ENCODE measurements around the gene NPTN.
"Not testable (repeated sequence)": the region's sequence is repeated elsewhere in the genome, so short reads cannot be mapped to it uniquely, and the experiment has no call there.

NPTN gene

DNA sequence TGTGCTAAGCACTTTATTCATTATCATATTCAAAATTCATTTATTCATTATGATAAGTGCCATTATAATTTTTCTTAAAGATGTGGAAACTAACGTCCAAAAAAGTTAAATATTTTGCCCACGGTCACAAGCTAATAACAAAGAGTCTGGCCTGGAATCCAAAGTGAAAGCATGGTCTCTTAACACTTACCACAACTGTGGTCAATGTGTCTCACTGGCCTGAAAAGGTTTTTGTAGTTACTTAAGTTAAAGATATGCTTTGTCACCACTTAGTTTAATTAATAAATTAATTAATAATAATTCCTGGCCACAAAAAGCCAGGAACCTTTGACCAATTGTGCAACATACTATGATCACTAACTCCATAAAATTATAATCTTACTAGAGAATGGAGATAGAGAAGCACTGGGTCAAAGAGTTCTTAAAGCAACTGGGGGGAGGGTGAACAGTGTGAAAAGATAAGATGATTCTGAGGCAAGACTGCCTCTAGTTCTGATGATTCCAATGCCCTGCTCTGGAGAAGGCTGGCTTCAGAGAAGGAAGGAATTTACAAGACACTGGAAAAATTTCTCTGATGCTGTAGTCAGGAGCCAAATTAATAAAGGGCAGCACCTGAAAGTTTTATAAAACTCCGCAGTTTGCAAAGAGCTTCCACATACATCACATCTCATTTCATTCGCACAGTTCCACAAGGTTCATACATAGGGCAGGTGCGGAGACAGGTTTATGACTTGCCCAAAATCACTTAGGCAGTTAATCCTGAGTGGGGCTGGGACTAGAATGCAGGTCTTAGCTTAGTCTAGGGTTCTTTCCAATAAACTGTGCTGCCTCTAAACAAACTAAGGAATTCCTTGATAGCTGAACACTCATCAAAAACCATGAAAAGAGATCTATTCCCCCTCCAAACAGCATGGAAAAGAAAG, 32.5 kb downstream of the NPTN start:
- no peak for DNase-seq

DNA sequence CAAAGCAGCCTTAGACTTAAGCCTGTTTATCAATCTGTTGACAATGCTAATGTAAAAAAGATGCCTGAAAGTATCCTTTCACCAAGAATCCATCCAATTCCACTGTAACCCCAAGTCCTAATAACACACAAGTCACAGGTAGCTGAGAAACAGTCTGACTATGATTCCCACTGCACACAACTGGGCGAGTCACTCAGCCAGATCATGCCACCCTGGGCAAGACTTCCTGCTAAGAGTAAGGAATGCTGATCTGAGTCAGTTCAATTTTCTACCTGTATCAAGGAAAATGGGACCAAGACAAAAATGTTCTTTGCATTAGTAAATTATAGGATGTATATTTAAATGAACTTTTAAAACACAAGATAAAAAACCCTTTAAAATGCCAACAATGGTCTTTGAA, 33.3 kb downstream of the NPTN start:
- DNase-seq: no peak

DNA sequence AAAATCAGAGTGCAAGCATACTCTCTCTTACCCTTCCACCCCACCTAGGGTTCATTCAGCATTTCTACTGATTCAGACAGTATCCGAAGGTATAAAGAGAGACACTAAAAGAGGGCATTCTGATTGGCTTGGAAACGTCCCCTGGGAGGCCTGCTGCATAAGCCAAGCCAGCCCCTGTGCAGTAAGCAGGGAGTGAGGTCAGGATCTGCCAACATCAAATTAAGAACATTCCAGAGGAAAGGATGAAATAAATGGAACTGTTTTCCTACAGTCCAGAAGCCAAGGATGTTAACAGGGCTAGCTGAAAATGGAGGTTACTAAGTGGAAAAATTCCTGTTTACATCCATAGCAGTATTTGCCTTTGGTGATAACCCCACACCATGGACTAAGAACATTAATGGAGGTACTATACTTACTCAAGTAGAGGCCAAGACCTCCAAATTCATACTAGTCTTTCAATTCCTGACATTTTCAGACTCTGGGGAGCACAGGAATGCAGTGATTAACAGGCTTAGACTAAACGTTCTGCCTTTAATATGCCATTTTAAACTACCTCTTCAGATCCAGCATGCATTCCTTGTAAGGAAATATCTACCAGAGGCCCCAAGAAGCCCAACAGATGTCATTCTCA, 34.5 kb downstream of the NPTN start:
- no peak for DNase-seq

DNA sequence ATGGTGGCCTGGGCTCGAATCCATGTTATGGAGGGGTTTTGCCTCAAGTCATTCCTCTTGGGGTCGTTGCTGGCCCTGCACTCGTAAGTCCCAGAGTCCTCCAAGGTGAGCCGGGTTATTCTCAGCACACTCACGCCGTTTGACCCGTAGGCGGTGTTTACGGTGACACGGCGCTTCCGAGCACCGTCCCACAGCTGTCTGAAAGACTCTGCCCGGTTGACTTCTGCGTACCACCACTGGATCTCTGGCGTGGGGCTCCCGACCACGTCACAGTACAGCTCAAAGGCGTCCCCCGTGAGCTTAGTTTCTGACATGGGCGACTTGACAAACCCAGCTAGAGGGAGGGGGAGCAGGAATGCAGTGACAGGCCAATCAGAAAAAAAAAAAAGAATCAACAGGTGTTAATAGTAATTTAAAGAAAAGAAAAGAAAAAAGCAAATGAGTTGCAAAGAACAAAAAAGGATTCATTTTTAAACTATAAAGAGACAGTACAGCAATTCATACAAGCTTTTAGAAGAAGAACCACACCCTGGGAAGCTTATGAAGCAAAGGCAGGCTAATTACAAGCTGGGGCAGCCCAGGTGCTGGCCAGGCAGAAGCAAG, 36.1 kb downstream of the NPTN start:
- DNase-seq: no peak

DNA sequence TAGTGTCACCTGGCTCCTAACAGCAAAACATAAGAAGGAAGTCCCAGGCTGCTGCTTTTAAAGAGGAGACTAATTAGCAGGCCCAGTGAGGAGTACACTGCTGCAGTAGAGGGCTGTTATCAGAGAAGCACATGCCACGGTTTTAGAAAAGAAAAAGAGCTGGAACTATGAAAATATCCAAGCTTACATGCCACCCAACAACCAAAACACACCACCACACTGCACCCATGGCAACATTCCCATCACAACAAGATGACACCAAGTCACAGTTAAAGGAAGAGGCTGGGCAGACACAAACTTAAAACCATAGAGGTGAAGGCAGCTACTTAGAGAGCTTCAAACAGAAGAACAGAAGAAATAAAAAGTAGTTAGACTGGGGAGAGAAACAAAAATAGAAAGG, 37.0 kb downstream of the NPTN start:
- no peak for DNase-seq

DNA sequence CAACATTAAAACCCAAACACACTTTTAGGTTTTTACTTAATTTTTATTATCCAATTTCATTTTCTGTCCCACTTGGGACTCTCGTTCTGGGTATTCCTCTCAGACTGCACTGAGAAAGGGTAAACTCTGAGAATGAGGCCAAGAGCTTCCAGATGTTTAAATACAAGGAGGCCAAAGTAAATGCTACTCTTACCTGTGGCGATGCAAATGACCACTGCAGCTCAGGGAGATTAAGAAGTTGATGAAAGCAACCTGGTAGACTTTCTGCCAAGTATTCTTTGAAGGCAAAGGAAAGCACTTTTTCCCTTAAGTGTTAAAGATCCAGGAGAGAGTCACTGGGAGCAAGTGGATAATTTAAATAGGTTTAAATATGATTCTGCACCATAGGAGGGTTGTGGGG, 39.1 kb downstream of the NPTN start:
- no peak for DNase-seq

DNA sequence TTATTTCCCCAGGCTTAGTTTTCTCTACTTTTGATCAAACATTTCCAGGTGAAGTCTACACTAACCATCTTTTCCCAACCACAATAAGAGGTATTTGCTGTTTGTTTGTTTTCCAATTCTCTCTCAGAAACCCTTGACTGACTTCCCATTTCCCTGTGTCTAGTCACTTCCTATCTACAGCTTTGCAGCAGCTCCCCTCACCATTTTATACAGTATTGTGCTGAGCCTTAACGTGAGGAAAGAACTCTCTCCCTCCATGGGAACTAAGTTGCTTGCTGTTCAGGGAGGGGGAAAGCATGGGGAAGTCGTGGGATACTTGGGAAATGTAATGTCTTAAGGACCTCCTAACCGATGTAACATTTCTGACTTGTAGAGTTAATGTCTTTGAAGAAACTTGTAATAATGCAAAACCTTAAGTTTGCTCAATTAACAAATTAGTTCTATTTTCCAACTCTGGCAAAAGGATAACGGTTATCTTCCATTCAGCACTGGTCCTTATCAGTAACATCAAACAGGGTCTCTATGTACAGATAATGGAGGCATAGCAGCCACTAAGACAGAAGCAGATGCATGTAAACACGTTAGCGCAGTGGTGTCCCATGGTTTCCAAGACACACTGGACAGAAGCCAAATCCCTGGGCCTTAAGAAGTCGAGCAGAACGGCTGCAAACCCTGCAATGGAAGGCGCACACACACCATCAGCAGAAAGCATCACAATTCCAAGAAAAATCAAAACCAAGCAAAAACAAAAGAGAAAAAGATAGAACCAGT, 39.7 kb downstream of the NPTN start:
- no peak for DNase-seq

DNA sequence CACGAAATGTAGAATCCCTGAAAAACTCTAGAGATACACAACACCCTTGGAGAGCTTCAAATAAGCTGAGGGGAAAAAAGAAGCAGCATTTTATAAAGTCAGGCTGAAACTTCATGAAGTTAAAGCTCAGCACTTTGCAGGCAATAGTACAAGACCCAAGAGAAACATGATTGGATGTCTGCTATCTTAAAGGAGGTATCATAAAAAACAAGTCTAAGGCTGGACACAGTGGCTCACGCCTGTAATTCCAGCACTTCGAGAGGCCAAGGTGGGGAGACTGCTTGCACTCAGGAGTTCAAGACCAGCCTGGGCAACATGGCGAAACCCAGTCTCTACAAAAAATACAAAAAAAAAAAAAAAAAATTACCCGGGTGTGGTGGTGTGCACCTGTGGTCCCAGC, 42.9 kb downstream of the NPTN start:
- no peak for DNase-seq

DNA sequence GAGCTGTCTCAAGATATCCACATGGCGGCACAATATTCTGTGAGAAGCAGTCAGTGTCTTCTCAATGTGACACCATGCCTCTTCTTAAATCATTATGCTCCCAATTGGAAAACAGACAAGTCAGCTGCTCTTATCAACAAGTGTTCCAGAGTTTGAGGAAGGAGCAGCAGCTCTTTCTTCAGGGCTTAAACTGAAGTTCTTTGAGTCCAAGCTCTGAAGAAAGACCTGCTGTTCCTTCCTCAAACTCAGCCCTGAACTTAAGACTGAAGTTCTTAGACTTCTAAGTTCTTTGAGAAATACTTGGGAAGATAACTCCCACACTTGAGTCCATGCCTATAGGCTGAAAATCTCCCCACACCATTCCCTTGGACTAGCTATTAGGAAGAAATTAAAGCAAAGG, 43.4 kb downstream of the NPTN start:
- peak in 2 of 3 donors; percentile 19 to 26 for DNase-seq

DNA sequence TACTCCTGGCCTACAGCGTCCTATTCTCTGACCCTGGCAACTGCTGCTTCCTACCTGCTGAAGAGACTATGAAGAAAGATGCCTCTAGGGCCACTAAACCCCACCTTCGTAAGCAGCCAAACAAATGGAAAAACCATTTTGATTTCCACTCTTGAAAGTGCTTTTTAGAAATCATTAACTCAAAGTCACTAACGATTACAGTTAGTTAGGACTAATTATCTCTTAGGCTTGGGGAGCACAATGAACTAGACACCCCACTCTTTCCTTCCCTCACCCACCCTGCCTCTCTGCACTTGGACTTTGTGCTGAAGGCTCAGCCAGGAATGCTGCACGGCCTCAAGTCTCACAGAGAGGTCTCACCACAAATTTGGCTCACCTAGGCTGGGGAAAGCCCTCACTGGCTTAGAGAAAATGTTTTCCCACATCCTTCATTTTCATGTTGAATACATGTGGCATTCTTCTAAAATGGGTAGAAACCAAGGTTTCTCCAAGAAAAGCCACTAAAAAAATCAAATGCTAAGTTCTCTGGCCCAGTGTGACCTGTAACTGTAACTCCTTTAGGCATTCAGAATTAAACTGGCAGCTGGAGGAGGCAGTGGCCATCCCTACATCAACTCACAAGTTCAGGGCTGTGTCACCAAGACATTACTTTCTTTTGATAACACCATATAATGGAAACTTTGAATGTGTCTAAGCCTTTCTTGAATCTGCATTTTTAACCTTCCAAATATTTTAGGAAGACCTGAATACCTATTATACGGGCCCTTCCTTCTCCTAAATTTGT, 47.1 kb downstream of the NPTN start:
- no peak for DNase-seq

DNA sequence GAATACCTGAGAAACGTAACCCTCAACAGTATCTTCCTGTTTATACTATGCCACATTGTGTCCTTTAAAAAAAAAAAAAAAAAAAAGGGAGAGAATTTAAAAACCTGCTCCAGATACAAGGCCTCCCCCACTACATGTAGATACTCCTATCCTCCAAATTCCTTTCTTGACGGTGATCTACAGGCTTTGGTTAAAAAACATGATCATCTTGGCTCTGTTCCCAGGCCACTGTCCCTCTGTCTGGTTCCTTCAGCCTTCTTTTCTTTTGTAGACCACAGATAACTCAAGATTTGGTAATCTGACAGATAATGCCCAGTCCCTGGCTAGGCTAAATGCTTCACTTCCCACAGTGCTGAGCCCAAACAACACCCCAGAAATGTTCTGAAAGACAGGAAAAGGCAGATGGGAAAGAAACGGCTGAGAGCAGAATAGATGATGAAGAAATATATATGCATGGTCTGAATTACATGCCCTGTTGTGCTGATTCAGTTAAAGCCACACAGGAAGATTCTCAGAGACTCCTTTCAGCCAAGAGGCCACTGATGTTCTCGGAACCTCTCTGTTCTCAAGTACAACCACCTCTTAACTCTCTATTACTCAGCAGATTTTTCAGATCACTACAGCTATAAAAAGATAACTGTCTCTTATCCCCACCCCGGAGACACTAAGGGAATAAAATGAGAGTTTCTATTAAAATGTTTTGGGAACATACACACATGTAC, 48.3 kb downstream of the NPTN start:
- DNase-seq: no peak

DNA sequence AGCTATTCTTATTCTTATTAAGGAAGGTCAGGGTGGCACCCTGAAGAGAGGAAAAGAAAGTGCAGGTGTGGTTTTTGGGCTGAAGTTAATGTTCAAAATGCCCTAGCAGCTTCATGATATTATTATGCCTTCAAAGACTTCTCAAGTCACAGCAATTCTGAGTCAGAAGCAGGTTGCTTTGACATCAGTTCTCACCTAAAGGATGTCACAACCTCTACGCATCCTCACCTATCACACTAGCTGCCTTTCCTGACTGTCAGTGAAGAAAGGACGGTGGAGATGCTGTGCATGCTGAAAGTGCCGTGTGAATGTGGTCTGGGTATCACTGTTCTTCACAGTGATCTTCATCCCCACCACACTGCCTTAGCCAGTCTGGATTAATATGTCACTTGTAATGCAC, 49.6 kb downstream of the NPTN start:
- no peak for DNase-seq

DNA sequence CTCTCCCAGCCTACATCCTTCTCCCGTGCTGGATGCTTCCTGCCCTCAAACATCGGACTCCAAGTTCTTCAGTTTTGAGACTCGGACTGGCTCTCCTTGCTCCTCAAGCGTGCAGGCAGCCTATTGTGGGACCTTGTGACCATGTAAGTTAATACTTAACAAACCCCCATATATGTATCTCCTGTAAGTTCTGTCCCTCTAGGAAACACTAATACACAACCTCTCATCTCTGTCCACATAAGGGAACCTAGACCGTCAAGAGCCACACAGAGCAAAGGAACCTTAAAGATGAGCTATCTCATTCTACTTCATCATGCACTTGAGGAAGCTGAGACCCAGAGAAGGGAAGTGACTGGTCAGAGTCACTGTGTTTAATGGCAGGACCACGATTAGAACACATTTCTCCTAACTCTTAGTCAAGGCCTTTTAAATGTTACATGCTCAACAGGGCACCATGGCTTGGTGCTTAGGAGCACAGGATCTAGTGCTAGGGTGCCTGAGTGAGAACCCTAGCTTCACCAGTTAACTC, 50.3 kb downstream of the NPTN start:
- peak; percentile 36 to 46 (median 38) for DNase-seq

DNA sequence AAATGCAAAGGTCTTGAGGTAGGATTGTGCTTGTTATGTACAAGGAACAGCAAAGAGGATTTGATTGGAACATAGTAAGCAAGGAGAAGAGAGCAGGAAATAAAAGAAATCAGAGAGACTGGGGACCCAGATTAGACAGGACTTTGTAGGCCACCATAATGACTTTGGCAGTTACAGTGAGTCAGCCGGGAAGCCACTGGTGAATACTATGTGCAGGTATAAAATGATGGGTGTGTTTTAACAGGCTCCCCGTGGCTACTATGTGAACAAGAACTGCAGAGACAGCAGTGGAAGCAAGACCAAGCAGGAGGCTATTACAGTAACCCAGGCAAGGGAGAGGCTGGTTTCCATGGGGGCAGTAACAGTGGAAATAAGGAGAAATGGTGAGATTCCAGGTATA, 55.2 kb downstream of the NPTN start:
- DNase-seq: no peak

DNA sequence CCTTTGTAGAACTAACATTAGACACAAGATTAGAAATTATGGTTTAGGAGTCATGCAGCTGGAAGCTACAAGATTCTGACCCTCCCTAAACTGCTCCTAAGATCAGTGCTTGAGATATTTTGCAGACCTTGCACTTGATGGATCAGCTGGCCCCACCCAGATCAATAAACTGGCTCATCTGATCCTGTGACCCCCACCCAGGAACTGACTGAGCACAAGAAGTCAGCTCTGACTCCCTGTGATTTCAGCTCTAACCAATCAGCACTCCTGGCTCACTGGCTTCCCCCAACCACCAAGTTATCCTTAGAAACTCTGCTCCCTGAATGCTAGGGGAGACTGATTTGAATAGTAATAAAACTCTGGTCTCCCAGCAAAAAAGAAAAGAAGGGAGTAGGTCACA, 55.6 kb downstream of the NPTN start:
- not testable (repeated sequence) for DNase-seq

DNA sequence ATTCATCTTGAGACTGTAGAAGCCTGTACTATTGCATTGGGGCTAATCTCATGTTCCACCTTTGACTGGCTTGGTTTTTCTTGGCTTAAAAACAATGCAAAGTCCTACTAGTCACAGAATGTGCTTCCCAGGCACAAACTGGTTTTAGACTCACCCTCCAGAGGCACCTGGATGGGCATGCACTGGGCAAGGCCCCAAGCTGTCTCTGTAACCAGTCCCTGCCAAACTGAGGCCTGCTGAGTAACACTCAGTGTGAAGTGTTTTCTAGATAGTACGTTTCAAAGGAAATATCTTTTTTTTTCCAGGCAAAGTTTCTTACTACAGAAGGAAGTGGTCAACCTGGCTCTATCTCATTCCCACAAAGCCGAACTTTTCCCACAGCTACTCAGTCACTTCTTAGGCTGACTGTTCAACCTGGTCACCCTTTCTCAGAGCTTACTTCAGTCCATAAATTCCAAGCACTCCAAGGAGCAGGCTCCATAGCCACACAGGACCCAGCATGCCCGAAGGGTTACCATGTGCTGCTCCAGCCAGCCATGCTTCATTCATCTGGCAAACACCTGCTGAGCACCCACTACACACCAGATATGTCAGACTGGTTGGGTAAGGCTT, 57.4 kb downstream of the NPTN start:
- DNase-seq: no peak

DNA sequence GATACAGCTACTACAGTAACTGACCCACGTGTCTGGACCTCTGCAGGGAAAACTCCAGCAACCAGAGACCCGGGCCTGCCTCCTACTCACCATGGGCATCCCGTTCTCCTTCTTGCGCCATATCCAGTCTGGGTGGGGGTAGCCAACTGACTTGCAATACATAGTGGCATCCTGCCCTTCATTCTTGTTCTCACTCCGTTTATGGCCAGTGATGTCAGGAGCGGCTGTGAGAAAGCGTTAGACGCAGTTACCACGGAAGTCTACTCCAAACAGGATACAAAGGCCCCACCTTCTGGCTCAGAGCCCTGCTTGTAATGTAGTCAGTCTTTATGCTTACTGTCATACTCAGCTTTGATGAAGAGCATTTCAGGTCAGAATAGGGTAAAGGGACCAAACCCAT, 59.6 kb downstream of the NPTN start:
- peak in 1 of 3 donors; percentile 22 for DNase-seq

DNA sequence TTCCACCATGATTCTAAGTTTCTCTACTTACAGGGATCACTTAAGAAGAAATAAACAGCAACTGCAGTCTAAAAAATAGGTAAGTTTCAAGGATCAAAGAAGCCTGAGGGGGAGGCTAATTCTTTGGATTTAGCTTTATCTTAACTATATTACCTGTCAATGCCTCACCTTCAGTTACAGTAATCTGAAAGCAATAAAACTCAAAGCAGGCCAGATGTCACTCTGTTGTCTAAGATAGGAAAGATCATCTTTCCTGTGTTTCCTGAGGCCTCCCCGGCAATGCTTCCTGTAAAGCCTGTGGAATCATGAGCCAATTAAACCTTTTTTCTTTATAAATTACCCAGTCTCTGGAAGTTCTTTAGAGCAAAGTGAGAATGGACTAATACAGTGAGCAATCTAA, 60.2 kb downstream of the NPTN start:
- no peak for DNase-seq

DNA sequence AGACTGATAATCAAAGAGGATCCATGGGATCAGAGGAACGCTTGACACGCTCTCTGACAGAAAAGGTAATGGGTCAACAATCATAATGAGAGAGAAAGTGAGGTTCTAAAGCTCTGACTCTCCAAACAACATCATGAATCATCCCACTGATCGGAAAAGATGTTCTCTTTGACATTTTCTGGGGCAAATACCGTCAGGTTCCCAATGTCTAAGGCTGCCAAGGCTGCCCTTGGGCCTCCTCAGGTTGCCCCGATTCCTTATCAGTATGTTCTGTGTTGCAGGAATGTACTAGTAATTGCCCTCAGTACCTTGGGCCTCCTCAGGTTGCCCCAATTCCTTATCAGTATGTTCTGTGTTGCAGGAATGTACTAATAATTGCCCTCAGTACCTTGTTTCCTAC, 60.9 kb downstream of the NPTN start:
- DNase-seq: no peak

DNA sequence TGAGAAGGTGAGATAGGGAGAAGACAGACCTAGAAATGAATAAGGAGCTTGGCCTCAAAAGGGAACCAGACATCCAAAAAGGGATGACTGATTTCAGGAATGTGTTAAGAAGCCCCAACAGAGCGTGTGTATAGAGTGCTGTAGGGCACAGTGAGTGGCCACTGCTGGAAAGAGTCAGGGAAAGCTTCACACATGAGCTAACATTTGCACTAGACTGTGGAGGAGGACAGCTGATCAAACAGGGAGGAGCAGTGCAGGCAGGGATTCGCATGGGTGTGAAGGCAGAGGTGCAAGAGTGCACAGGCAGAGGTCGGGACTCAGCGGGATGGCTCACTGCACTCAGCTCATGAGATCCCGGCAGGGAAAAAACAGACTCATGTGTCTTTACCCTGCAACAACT, 61.8 kb downstream of the NPTN start:
- no peak for DNase-seq
